Measurements from ENCODE around the gene EPG5. TPM values are rescaled to one million over a fixed set of nuclear protein-coding genes. Genes with fewer than 3 reads are reported as not detected.
"Not testable (repeated sequence)": the region's sequence is repeated elsewhere in the genome, so short reads cannot be mapped to it uniquely, and the experiment has no call there.

Gene EPG5
- total RNA-seq, 1 donor from 2014 or later = 36.6 TPM

DNA sequence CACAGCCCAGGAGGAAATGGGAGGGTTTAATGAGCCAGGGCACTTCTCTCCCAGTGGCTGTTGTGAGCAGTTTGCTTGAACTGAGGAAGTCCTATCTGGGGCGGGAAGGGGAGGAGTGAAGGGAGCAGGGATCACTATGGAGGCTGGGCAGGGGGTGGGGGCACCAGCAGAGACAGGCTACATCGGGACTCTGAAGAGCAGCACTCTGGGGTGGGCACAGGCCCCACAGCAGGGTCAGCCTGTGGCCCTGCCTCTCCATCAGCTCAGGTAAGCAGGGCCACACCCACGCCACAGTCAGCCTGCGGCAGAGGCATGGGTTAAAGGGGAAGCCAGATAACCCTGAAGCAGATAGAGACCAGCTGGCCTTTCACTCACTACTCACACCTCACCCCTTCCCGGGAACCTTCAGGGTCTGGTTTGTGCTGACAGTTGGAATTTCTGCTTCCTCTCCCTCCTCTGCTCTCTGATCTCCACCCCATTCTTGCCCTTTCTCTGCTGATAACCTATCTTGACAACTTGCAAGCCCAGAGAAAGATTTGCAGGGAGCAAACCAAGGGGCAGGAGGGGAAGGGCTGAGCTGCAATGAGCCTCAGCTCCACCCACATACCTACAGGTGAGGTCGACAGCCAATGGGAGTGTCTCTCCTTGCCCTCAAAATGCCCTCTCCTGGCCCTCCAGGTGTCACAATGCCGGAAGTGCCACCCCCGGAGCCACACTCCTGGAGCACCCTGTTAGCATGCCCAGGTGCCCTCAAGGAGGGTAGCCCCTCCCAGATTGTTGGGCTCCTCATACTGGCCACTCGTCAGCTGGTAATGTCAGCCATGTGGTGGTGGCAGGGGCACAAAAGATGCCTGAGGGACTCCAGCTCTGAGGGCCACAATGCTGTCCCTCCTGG is 138.0 kb downstream of the EPG5 start:
- TF ChIP-seq, protein P1, sequence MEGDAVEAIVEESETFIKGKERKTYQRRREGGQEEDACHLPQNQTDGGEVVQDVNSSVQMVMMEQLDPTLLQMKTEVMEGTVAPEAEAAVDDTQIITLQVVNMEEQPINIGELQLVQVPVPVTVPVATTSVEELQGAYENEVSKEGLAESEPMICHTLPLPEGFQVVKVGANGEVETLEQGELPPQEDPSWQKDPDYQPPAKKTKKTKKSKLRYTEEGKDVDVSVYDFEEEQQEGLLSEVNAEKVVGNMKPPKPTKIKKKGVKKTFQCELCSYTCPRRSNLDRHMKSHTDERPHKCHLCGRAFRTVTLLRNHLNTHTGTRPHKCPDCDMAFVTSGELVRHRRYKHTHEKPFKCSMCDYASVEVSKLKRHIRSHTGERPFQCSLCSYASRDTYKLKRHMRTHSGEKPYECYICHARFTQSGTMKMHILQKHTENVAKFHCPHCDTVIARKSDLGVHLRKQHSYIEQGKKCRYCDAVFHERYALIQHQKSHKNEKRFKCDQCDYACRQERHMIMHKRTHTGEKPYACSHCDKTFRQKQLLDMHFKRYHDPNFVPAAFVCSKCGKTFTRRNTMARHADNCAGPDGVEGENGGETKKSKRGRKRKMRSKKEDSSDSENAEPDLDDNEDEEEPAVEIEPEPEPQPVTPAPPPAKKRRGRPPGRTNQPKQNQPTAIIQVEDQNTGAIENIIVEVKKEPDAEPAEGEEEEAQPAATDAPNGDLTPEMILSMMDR (IDR thresholded peaks at IDR 0.05; ENCODE audit: partially characterized antibody, unreplicated experiment) = no peak
- H3K9me3 Mint-ChIP-seq (ENCODE audit: unreplicated experiment) = peaks cover 1% of the 10 kb centered on the region
- H3K4me3 Mint-ChIP-seq (ENCODE audit: unreplicated experiment) = no peak overlapping the region
- peaks cover 9% of the 10 kb centered on the region for H3K4me1 Mint-ChIP-seq (ENCODE audit: low read depth, unreplicated experiment)
- no peaks in the 10 kb centered on the region for H3K36me3 Mint-ChIP-seq (ENCODE audit: unreplicated experiment)
- peaks cover 7% of the 10 kb centered on the region for H3K27me3 Mint-ChIP-seq (ENCODE audit: unreplicated experiment)
- DNase-seq = no peak
- H3K27ac Mint-ChIP-seq (ENCODE audit: unreplicated experiment) = no peak overlapping the region

DNA sequence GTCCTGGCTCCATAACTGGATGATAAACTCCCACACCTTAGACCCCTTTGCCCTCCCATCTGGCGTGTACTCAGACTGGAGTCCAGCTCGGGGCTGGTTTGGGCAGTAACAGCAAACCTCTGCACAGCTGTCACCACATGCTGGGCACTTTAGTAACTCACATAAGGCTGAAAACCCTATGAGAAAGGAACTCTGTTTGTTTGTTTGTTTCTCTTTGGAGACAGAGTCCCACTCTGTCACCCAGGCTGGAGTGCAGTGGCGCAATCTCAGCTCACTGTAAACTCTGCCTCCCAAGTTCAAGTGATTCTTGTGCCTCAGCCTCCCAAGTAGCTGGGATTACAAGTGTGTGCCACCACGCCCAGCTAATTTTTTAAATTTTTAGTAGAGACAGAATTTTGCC is 140.4 kb downstream of the EPG5 start:
- H3K27me3 Mint-ChIP-seq (ENCODE audit: unreplicated experiment); H3K36me3 Mint-ChIP-seq (ENCODE audit: unreplicated experiment); H3K4me3 Mint-ChIP-seq (ENCODE audit: unreplicated experiment); DNase-seq; H3K27ac Mint-ChIP-seq (ENCODE audit: unreplicated experiment); H3K4me1 Mint-ChIP-seq (ENCODE audit: low read depth, unreplicated experiment); H3K9me3 Mint-ChIP-seq (ENCODE audit: unreplicated experiment): not testable (repeated sequence)

DNA sequence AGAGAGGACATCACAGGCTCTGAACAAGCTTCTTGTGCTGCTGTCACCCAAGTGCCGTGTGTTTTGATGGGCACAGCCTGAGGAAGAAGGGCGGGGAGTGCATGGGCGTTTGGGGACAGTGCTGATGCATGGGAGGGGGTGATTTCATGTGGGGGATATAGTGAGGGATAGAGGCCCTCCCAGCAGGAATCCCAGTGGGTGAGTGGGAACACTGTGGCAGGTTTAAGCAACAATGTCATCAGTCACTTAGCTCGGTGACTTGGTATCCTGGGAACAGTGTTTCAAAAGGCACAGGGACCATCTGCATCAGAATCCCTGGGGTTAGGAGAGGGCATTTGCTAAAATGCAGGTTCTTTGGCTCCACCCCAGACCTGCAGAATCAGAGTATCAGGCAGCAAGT is 141.0 kb downstream of the EPG5 start:
- H3K36me3 Mint-ChIP-seq (ENCODE audit: unreplicated experiment) = no peaks in the 10 kb centered on the region
- H3K4me1 Mint-ChIP-seq (ENCODE audit: low read depth, unreplicated experiment) = peaks cover 4% of the 10 kb centered on the region
- TF ChIP-seq, protein P1 (IDR thresholded peaks at IDR 0.05; ENCODE audit: partially characterized antibody, unreplicated experiment) = no peak
- no peak overlapping the region for H3K27ac Mint-ChIP-seq (ENCODE audit: unreplicated experiment)
- H3K4me3 Mint-ChIP-seq (ENCODE audit: unreplicated experiment) = no peak overlapping the region
- DNase-seq = no peak
- H3K9me3 Mint-ChIP-seq (ENCODE audit: unreplicated experiment) = peaks cover 1% of the 10 kb centered on the region
- H3K27me3 Mint-ChIP-seq (ENCODE audit: unreplicated experiment) = peaks cover 6% of the 10 kb centered on the region

DNA sequence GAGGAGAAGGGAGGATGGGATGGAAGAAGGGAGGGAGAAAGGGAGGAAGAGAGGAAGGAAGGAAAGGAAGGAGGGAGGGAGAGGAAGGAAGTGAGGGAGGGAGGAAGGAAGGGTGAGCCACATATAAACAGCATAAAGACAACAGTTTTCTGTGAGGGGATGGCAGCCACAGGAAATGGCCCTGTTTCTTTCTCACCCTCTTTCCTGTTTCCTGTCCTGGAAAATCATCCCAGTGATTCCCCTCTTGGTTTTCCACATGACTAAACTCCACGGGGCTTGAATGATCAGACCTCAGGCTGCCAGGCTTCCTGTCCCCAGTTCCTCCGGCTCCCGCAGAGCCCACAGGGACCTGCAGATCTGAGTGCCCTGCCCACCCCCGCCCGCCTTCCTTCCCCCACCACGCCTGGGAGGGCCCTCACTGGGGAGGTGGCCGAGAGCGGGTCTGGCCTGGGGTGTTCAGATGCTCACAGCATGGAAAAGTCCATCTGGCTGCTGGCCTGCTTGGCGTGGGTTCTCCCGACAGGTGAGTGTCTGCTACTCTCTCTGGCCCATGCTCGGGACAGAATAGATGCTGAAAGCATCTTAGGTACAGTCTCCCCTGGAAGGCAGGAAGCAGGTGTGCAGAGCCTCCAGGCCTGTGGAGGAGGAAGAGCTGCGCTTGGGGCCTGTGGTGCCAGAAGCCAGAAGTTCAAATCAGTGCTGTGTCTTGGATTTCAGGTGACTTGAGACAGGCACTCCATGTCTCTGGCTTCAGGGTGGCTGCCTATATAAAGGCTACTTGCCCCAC is 141.7 kb downstream of the EPG5 start, which contains the start of gene SIGLEC15:
Gene SIGLEC15 (plus strand): TSS at position 418 of the 787 bp plus-strand sequence. CDS start 54 bp downstream, at position 472.
- DNase-seq = no peak
- TF ChIP-seq, protein P1 (IDR thresholded peaks at IDR 0.05; ENCODE audit: partially characterized antibody, unreplicated experiment) = no peak

DNA sequence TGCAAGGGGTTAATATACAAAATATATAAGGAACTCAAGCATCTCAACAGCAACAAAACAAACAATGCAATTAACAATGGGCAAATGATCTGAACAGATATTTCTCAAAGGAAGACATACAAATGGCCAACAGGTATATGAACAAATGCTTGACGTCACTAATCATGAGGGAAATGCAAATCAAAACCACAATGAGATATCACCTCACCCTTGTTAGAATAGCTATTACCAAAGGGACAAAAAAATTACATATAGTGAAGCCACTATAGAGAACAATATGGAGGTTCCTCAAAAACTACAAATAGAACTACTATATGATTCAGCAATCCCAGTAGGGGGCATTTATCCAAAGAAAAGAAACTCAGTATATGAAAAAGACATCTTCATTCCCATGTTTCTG is 145.4 kb downstream of the EPG5 start:
- TF ChIP-seq, protein P1 (IDR thresholded peaks at IDR 0.05; ENCODE audit: partially characterized antibody, unreplicated experiment) = no peak
- no peak for DNase-seq
- H3K9me3 Mint-ChIP-seq (ENCODE audit: unreplicated experiment) = peaks cover 1% of the 10 kb centered on the region
- peaks cover 2% of the 10 kb centered on the region for H3K4me1 Mint-ChIP-seq (ENCODE audit: low read depth, unreplicated experiment)
- peaks cover 3% of the 10 kb centered on the region for H3K27me3 Mint-ChIP-seq (ENCODE audit: unreplicated experiment)
- no peaks in the 10 kb centered on the region for H3K36me3 Mint-ChIP-seq (ENCODE audit: unreplicated experiment)
- H3K4me3 Mint-ChIP-seq (ENCODE audit: unreplicated experiment) = no peak overlapping the region
- no peak overlapping the region for H3K27ac Mint-ChIP-seq (ENCODE audit: unreplicated experiment)

More for the DNA sequence above, 141.7 kb downstream of the EPG5 start, which contains the start of gene SIGLEC15:
- Mint-ChIP-seq H3K4me3 (ENCODE audit: unreplicated experiment) (no peak within 1 kb of the TSS), H3K36me3 (ENCODE audit: unreplicated experiment) (no peaks in the 10 kb centered on the region), H3K27me3 (ENCODE audit: unreplicated experiment) (peaks cover 6% of the 10 kb centered on the region), H3K9me3 (ENCODE audit: unreplicated experiment) (peaks cover 1% of the 10 kb centered on the region), H3K27ac (ENCODE audit: unreplicated experiment) (no peak within 1 kb of the TSS), H3K4me1 (ENCODE audit: low read depth, unreplicated experiment) (peaks cover 4% of the 10 kb centered on the region)

Measured in glutamatergic neuron (in vitro differentiated cells).